IPS DF 4.7 (cell line): ENCODE results near the gene TCF7.

Source experiments
- DNase-seq: peaks from one replicate; pipeline ENCODE4 v3.0.0-alpha.2; 2013; ENCODE audit warnings: low spot score; ENCODE audit errors: extremely low read depth

TCF7 gene

GRCh38 chr5:134131165-134131564 is 16.7 kb downstream of the TCF7 start:
- no peak for DNase-seq

GRCh38 chr5:134131578-134132350 is 17.3 kb downstream of the TCF7 start:
- no peak for DNase-seq

- DNase-seq: no peak
Observed at GRCh38 chr5:134132372-134133187, 18.1 kb downstream of the TCF7 start.

- no peak for DNase-seq
Observed at GRCh38 chr5:134133188-134133994, 18.9 kb downstream of the TCF7 start.

- no peak for DNase-seq
Observed at GRCh38 chr5:134133995-134134541, 19.6 kb downstream of the TCF7 start.

GRCh38 chr5:134135091-134135655 is 20.7 kb downstream of the TCF7 start:
- DNase-seq: no peak

GRCh38 chr5:134136221-134136631 is 21.7 kb downstream of the TCF7 start:
- no peak for DNase-seq

GRCh38 chr5:134136771-134137170 is 22.3 kb downstream of the TCF7 start:
- DNase-seq: no peak

- DNase-seq: no peak
Observed at GRCh38 chr5:134138416-134139376, 24.2 kb downstream of the TCF7 start.

- no peak for DNase-seq
Observed at GRCh38 chr5:134139377-134139851, 24.9 kb downstream of the TCF7 start.

GRCh38 chr5:134139891-134140469 is 25.5 kb downstream of the TCF7 start:
- DNase-seq: no peak

GRCh38 chr5:134140530-134141201 is 26.2 kb downstream of the TCF7 start:
- peak; percentile 58 for DNase-seq

GRCh38 chr5:134141331-134142050 is 27.0 kb downstream of the TCF7 start:
- DNase-seq: no peak

GRCh38 chr5:134142052-134142451 is 27.6 kb downstream of the TCF7 start:
- DNase-seq: no peak

GRCh38 chr5:134142806-134143205 is 28.3 kb downstream of the TCF7 start:
- DNase-seq: no peak

- no peak for DNase-seq
Observed at GRCh38 chr5:134143431-134143830, 28.9 kb downstream of the TCF7 start.

GRCh38 chr5:134143944-134144941 is 29.8 kb downstream of the TCF7 start:
- DNase-seq: no peak
